ENCODE data around the gene OTP.

The OTP gene

DNA sequence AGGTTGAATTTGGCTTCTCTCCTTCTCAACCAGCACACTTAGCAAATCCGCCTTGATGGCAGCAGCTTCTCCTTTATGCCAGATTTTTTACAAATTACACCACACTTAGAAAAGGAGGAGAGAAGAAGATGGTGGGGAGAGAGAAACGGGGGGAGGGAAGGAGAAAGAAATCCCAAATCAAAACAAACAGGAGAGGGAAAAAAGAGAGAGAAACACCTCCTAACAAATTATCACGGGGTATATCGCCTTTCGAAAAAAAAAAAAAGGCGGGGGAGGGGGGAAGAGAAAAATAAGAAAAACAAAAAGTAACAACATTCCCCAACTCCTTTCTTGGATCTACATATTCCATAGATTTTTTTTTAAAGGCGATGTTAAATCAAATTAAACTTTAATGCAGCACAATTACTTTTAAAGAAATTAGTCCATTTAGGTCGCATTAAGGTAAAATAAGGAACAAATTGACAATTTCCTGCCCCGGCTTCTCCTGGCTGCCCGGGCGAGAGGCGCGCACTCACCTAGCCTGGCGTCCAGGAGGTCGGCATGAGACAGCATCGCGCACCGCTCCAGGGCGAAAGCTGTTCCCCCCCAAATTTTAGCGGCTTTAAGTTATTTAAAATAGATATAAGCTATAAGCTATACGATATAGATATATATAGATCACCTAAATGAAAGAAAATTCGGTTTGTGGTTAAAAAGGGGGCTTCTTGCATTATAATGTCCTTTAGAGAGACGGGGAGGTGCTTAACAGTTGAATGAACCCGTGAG lies at the start of gene OTP:
Gene OTP (minus strand): TSS at position 716 of the 765 bp plus-strand sequence. CDS start 164 bp downstream, at position 552.
- no peak for DNase-seq (ENCODE audit: low spot score)

DNA sequence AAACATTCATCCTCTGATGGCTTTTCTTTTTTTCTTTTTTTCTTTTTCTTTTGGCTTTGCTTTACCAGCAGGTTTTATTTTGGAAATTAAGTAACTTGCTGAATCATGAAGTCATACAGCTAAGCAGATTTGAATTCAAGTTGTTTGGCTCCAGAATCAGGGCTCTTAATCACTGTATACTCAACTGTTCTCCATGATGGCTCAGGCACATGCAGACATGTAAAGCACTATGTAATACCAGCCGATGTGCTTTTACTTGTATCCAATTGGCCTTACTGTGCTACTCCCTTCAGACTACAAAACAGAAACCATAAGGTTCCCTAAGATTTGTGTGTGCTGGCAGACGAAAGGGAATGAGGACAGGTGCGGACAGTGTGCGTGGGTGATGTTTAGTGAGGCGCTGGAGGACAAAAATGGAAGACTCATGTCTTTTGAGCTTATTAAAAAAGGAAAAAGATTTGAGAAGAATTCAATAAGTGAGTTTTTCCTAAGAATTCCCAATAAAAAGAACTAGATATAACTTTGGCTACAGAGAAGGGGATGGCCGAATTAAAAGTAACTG lies 44.7 kb upstream of the OTP start:
- DNase-seq (ENCODE audit: low spot score) = no peak

- no peak for DNase-seq (ENCODE audit: low spot score)
These were observed 32.0 kb upstream of the OTP start for GRCh38 chr5:77670526-77670925.

DNA sequence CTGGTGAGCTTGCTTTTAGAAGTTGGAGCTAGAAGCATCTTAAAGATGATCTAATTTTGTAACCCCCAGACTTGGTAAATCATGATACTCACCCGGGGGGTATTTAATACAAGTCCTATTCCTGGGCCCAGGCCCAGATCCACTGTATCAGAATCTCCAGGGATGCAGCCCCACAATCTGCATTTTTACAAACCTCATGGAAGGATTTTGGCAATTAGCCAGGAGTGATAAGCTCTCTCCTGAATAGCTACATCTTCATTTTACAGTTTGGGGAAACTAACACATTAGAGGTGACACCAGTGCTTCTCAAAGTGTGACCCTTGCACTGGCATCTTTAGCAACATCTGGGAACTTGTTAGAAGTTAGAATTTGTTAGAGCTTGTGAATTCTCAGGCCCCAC lies 31.2 kb upstream of the OTP start:
- DNase-seq (ENCODE audit: low spot score) = no peak

- DNase-seq (ENCODE audit: low spot score) = no peak
These were observed 24.8 kb upstream of the OTP start for GRCh38 chr5:77663090-77663863.

DNA sequence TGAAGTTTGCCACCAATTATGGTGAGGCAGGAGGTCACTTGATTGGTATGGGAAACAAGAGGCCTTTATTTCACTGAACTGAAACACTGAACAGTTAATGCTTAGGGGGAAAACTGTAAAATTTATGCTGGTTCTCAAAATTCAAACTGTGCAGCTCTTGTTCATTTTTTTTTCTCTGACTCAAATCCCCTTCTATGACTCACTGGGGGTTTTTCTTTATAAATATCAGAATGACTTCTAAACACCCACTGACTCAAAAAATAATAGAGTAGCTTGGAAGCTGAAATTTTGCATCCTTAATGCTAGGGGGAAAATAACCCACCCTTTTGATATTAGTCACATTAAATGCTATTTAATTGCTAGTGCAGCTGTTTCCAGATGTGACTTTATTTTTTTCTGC lies 24.1 kb upstream of the OTP start:
- DNase-seq (ENCODE audit: low spot score) = no peak

- DNase-seq (ENCODE audit: low spot score) = no peak
These were observed 20.1 kb upstream of the OTP start for GRCh38 chr5:77658662-77659061.

DNA sequence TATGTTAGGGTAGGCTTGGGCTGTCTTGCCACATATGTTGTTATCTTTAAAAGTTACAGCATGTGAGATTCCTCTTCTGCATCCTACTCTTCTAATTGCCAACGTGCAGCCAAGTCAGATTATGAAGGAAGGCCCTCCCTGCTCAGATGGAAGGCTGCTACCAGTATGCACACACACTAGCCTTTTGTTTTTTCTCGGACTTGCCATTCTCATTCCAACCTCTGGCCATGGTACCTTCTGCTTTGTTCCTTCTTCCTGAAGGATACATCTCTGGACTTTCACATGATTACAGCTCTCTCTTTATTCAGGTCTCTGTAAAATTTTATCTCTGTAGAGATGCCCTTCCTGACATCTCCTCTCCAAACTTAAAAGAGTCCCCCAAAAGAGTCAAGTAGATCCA lies 12.8 kb upstream of the OTP start:
- no peak for DNase-seq (ENCODE audit: low spot score)

- DNase-seq (ENCODE audit: low spot score) = no peak
These were observed 12.2 kb upstream of the OTP start for GRCh38 chr5:77650686-77651085.

GRCh38 chr5:77649776-77650175 lies 11.3 kb upstream of the OTP start:
- DNase-seq (ENCODE audit: low spot score) = no peak

- DNase-seq (ENCODE audit: low spot score) = no peak
These were observed 7.6 kb upstream of the OTP start for GRCh38 chr5:77645995-77646639.

DNA sequence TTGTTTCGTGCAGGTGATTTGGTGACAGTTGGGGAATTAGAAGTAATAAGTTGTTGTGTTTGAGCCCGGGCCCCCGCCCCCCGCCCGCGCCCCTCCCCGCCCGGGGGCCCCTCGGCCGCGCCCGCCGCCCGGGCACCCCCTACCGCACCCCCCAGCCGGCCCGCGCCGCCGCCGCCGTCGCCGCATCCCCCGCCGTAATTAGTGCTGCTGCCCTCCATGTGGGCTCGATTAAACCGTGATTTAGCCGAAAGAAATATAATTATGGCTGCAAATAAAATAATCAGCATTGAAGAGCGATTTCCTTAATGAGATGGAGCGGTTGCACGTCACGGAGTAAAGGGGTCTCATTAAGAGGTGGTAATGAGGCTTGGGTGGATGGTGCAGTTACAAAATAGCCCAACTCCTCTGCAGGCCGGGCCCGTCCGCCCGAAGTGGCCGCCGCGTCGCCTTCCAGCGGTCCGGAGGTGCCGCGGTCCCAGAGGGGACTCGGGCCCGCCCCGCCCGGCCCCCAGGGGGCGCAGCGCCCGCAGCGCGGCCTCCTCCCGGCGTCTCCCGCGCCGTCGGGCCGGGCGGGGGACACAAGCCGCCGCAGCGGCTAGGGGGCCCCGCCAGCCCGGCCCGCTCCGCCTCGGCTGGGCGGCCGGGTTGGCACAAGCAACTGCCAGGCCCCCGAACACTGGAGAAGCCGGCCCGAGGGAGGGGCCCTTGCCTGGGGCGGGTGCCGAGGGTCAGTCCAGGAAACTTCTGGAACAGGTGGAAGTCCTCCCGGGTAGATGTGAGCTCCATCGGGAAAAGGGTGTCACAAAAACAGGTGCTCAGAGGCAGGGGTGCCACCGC lies 6.9 kb upstream of the OTP start:
- no peak for DNase-seq (ENCODE audit: low spot score)

- no peak for DNase-seq (ENCODE audit: low spot score)
These were observed 6.1 kb upstream of the OTP start for GRCh38 chr5:77644371-77645157.

GRCh38 chr5:77643654-77644370 lies 5.3 kb upstream of the OTP start:
- no peak for DNase-seq (ENCODE audit: low spot score)

DNA sequence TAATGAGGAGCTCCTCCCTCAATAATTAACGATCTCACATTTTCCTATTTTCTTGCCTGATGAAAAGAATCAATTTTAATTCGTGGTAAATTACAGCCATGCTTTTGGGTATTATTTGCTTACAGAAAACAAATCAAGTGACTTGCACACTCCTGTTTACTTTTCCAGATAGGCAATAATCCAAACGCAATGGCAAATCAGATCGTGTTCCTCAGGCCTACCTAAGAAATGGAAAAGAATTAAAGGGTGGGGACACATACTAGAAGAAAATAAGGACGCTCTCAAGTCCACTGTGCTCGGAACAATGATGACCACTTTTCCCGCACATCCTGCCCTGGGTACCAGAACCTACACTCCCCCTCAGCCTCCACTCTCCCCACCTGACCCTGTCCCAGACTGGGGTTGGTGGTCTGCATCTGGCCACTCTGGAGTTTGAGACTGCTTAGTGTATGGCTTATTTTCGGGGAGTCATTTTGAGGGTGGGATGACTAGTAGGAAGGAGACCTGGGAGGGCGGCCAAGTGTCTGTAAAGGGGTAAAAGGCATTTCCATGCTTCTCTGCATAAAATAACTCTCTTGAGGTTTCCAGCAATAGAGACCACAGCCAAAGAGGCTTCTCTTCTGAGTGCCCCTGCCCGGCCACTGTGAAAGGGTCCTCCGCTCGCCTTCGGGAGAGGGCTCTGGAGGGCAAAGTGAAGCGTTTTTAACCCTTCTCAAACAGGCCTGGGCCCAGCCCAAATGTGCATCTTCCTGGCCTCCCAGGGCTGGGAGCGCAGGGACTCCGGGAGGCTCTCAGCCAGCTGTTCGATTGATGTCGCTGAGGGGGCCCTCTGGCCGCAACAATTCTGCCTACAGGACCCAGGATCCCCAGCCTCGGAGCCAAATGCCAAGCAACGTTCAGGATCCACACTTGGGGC lies 4.5 kb upstream of the OTP start:
- DNase-seq (ENCODE audit: low spot score) = no peak

GRCh38 chr5:77641963-77642737 lies 3.6 kb upstream of the OTP start:
- no peak for DNase-seq (ENCODE audit: low spot score)

DNA sequence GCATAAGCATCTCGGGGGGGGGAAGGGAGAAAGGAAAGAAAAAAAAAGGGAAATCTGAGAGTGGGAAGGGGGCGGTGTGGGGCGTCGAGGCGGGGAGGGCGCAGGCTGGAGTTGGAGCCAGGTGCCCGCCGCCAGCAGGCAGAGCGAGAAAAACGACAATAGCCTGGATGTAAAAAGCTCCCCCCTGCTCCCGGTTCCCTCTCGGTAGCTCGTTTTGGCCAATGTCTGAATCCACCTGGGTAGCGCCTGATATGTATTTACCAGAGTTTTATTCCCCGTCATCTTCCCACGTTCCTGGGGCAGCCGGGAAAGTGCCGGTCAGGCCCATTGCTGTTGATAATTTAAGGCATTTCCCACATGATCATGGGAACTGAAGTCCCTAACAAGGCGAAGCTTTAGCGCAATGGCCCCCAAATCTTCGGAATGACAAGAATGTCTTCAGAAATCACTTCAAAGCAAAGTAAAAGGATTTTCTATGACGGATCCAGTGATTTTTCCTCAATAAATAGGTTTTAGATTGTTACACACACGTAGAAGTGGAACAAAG lies 3.0 kb upstream of the OTP start:
- no peak for DNase-seq (ENCODE audit: low spot score)

Data from kidney capillary endothelial cell (primary cell).